ENCODE results near the gene PACRG. TPM values are rescaled to one million over a fixed set of nuclear protein-coding genes. Genes with fewer than 3 reads are reported as not detected.

Gene PACRG
- total RNA-seq, 4 donors from 2014 or later: 1.7 to 7.7 (median 3.7) TPM

DNA sequence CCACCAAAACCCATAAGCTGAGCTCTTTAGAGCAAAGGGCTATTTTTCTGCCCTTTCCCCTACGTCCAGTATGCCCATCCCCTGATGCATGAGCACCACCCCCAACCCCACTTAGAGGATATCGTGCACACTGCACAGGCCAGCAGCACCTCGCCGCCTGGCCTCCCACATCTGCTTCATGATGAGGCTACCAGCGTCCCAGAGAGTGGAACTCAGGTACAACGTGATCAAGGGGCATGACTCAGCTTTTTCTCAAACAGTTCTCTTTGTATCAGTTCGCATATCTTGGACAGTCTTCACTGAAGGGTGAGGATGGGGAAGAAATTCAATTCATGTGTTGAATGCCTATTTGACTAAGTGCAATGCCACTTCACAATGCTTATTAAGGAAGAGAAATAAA is 604.8 kb downstream of the PACRG start:
- H3K4me1 ChIP-seq: peaks cover 0 to 11% of the 10 kb centered on the region in 2 donors
- no peak overlapping the region for H3K4me3 ChIP-seq (replicated peaks in 1 of 3)
- 85 to 90% methylated on average over 7 of the region's 7 CpGs for WGBS, 2 donors
- no peaks in the 10 kb centered on the region for H3K36me3 ChIP-seq
- no peaks in the 10 kb centered on the region for H3K27me3 ChIP-seq
- TF ChIP-seq, protein P1, sequence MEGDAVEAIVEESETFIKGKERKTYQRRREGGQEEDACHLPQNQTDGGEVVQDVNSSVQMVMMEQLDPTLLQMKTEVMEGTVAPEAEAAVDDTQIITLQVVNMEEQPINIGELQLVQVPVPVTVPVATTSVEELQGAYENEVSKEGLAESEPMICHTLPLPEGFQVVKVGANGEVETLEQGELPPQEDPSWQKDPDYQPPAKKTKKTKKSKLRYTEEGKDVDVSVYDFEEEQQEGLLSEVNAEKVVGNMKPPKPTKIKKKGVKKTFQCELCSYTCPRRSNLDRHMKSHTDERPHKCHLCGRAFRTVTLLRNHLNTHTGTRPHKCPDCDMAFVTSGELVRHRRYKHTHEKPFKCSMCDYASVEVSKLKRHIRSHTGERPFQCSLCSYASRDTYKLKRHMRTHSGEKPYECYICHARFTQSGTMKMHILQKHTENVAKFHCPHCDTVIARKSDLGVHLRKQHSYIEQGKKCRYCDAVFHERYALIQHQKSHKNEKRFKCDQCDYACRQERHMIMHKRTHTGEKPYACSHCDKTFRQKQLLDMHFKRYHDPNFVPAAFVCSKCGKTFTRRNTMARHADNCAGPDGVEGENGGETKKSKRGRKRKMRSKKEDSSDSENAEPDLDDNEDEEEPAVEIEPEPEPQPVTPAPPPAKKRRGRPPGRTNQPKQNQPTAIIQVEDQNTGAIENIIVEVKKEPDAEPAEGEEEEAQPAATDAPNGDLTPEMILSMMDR (IDR thresholded peaks at IDR 0.05): no peak
- TF ChIP-seq POLR2A (IDR thresholded peaks at IDR 0.05): no peak
- intact Hi-C loops (cut with DNase I): no loop called here
- no peak overlapping the region for H3K27ac ChIP-seq
- no peak for DNase-seq
- no peaks in the 10 kb centered on the region for H3K9me3 ChIP-seq

DNA sequence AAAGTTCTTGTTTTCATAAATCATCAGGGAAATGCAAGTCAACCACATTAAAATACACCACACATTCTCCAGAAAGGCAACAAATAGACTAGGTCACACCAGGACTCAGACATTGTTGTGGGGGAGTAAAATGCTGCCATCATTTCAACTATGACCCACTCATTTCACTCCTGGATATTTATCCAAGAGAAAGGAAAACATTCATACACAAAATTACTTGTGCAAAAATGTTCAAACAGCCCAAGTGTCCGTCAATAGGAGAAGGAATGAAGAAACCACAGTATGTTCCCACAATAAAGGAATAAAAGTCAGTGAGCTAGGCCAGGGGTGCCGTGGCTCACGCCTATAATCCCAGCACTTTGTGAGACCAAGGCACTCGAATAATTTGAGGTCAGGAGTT is 605.3 kb downstream of the PACRG start:
- H3K27ac ChIP-seq: peak overlapping the region in 1 of 3 donors; percentile 53
- WGBS, 2 donors: 66 to 96% methylated on average over 3 to 4 of the region's 4 CpGs
- peaks cover 0 to 11% of the 10 kb centered on the region in 2 donors for H3K4me1 ChIP-seq
- no peak for DNase-seq
- H3K27me3 ChIP-seq: no peaks in the 10 kb centered on the region
- H3K4me3 ChIP-seq (replicated peaks in 1 of 3): no peak overlapping the region
- no peaks in the 10 kb centered on the region for H3K9me3 ChIP-seq
- no peaks in the 10 kb centered on the region for H3K36me3 ChIP-seq
- TF ChIP-seq, protein P1 (IDR thresholded peaks at IDR 0.05): no peak
- no peak for TF ChIP-seq POLR2A (IDR thresholded peaks at IDR 0.05)
- intact Hi-C loops (cut with DNase I): no loop called here

GRCh38 chr6:163333701-163334663 is 606.2 kb downstream of the PACRG start:
- H3K9me3 ChIP-seq: no peaks in the 10 kb centered on the region
- DNase-seq: peak in 1 of 2 donors; percentile 16
- intact Hi-C loops (cut with DNase I): no loop called here
- H3K4me3 ChIP-seq (replicated peaks in 1 of 3): no peak overlapping the region
- H3K27me3 ChIP-seq: no peaks in the 10 kb centered on the region
- 72 to 77% methylated on average over 24 to 26 of the region's 26 CpGs for WGBS, 2 donors
- peak overlapping the region in 1 of 3 donors; percentile 53 for H3K27ac ChIP-seq
- peaks cover 0 to 11% of the 10 kb centered on the region in 2 donors for H3K4me1 ChIP-seq
- TF ChIP-seq, protein P1 (IDR thresholded peaks at IDR 0.05): no peak
- no peak for TF ChIP-seq POLR2A (IDR thresholded peaks at IDR 0.05)
- H3K36me3 ChIP-seq: no peaks in the 10 kb centered on the region

- intact Hi-C loops (cut with DNase I): no loop called here
- H3K4me1 ChIP-seq: peaks cover 0 to 11% of the 10 kb centered on the region in 2 donors
- TF ChIP-seq, protein P1 (IDR thresholded peaks at IDR 0.05): no peak
- no peak for TF ChIP-seq POLR2A (IDR thresholded peaks at IDR 0.05)
- no peak for DNase-seq
- WGBS, 2 donors: 88% methylated on average over 7 of the region's 7 CpGs
- no peaks in the 10 kb centered on the region for H3K9me3 ChIP-seq
- no peaks in the 10 kb centered on the region for H3K36me3 ChIP-seq
- peak overlapping the region in 2 of 3 donors; percentile 53 to 59 for H3K27ac ChIP-seq
- H3K4me3 ChIP-seq (replicated peaks in 1 of 3): no peak overlapping the region
- H3K27me3 ChIP-seq: no peaks in the 10 kb centered on the region
Observed at GRCh38 chr6:163335056-163335455, 607.3 kb downstream of the PACRG start.
